A673 (cell line): Measurements from ENCODE around the gene NR6A1.

Experiments used
- CTCF ChIP-seq: fragments of 300-800, 200-600 bp; sonication (generic); conservative IDR thresholded peaks from 2 replicates; pipeline ENCODE4 v1.5.1; 2017; ENCODE audit warnings: low read depth, mild to moderate bottlenecking, antibody characterized with exemption, low read length, moderate library complexity, mixed read lengths
- EZH2 ChIP-seq: fragments of 200-600 bp; sonication (generic); IDR thresholded peaks from 2 replicates; pipeline ENCODE4 v1.6.1; 2017; ENCODE audit warnings: borderline replicate concordance, low read depth, mild to moderate bottlenecking, mixed read lengths, antibody characterized with exemption, low read length; ENCODE audit not compliant: poor library complexity, severe bottlenecking

- TF ChIP-seq CTCF (no peak), EZH2 (no peak)
These were observed 7.7 kb upstream of the NR6A1 start for GRCh38 chr9:124778575-124779367.
